Posterior vena cava (tissue), 2 donors: ENCODE data around the gene FRMPD1. TPM values are rescaled to one million over a fixed set of nuclear protein-coding genes. Genes with fewer than 3 reads are reported as not detected.

ENCODE experiments used
- total RNA-seq, 2 donors: library from RNA; stranded (reverse); fragmentation: NEBNext Ultra II Directional; extraction: Animal tissue kit (Norgen Biotek cat#: 25700); gene quantifications; one replicate each; pipeline ENCODE4 v1.2.1, GENCODE V29; 2021
- donor health status: DM: yes; HTN: yes; CAD: no.
- donor health status: DM: yes; HTN: yes; CAD: no.

The FRMPD1 gene
- total RNA-seq, 2 donors from 2014 or later: 0.05 TPM; not detected in 1

Other genes starting within 250 kb of the FRMPD1 start
- 10 to 100 TPM; 59.0 to 70.6 TPM for gene GRHPR, start 228.3 kb upstream of the FRMPD1 start, total RNA-seq
- 1 to 10 TPM; 6.9 to 7.4 TPM for gene ZBTB5, start 185.5 kb upstream of the FRMPD1 start, total RNA-seq
- gene POLR1E, start 165.0 kb upstream of the FRMPD1 start, total RNA-seq: 10 to 100 TPM; 16.9 to 18.5 TPM
- gene FBXO10, start 74.6 kb upstream of the FRMPD1 start, total RNA-seq: 1 to 10 TPM; 5.4 to 6.1 TPM
- 10 to 100 TPM; 55.9 to 62.9 TPM for gene TOMM5, start 58.4 kb upstream of the FRMPD1 start, total RNA-seq
- gene TRMT10B, start 102.9 kb downstream of the FRMPD1 start, total RNA-seq: 1 to 10 TPM; 7.4 to 9.9 TPM
- 10 to 100 TPM; 18.3 to 25.3 TPM for gene EXOSC3, start 134.1 kb downstream of the FRMPD1 start, total RNA-seq
- 10 to 100 TPM; 23.2 to 27.7 TPM for gene DCAF10, start 149.8 kb downstream of the FRMPD1 start, total RNA-seq